H1 (cell line): ENCODE measurements around the gene SLC8A1. TPM values are rescaled to one million over a fixed set of nuclear protein-coding genes. Genes with fewer than 3 reads are reported as not detected.

Experiments used
- CTCF ChIA-PET: fragments of 300-600 bp; sonication (Branson Sonifier 250); formaldehyde crosslinking; loops from one replicate; lab custom pipeline; 2021; ENCODE audit not compliant: partially characterized antibody; lab: Charles Lee
- POLR2A ChIA-PET: fragments of 300-600 bp; sonication (Branson Sonifier 250); formaldehyde crosslinking; loops from one replicate; lab custom pipeline; 2021; ENCODE audit warnings: inconsistent platforms; ENCODE audit not compliant: partially characterized antibody; lab: Charles Lee
- DNase-seq, 2 experiments: peaks; one replicate each; pipeline versions ENCODE4 v3.0.0 to v3.0.0-alpha.2; 2010 to 2022; ENCODE audit warnings: low spot score in 2 of 2, low read depth in 1 of 2, mixed read lengths in 1 of 2
- FAIRE-seq: peaks from 2 replicates; lab custom pipeline; 2011; peaks lifted over from hg19 to GRCh38; lab: Jason Lieb, UNC
- H2AFZ ChIP-seq: 2 replicates; pipeline ENCODE4 v1.8.1; 2012; ENCODE audit warnings: low read length, inconsistent platforms
- H2AK5ac ChIP-seq: 2 replicates; pipeline ENCODE4 v1.6.1; 2013; ENCODE audit warnings: low read depth, low read length
- H2BK120ac ChIP-seq: replicated peaks from 2 replicates; pipeline ENCODE3; 2013; ENCODE audit warnings: low read depth, low read length, inconsistent platforms
- H2BK12ac ChIP-seq: 2 replicates; pipeline ENCODE4 v1.6.1; 2013; ENCODE audit warnings: low read depth, low read length
- H2BK15ac ChIP-seq: 2 replicates; pipeline ENCODE4 v1.6.1; 2013; ENCODE audit warnings: low read length
- H2BK20ac ChIP-seq: 2 replicates; pipeline ENCODE4 v1.6.1; 2013; ENCODE audit warnings: low read length
- H2BK5ac ChIP-seq: 2 replicates; pipeline ENCODE4 v1.6.1; 2013; ENCODE audit warnings: low read depth, low read length
- H3K14ac ChIP-seq: 2 replicates; pipeline ENCODE4 v1.6.1; 2013; ENCODE audit warnings: inconsistent platforms; ENCODE audit not compliant: insufficient read length
- H3K18ac ChIP-seq: 2 replicates; pipeline ENCODE4 v1.6.1; 2013; ENCODE audit warnings: low read length; ENCODE audit errors: extremely low read depth
- H3K23ac ChIP-seq: 2 replicates; pipeline ENCODE4 v1.6.1; 2013; ENCODE audit warnings: inconsistent platforms; ENCODE audit not compliant: insufficient read length
- H3K23me2 ChIP-seq: 2 replicates; pipeline ENCODE4 v1.6.1; 2013; ENCODE audit warnings: low read depth, low read length
- H3K27ac ChIP-seq: 2 replicates; pipeline ENCODE4 v1.6.1; 2011; ENCODE audit warnings: low read depth, low read length, inconsistent platforms
- H3K27me3 ChIP-seq, 4 experiments: replicated peaks in 1 of 4; 1 replicate in 1 of 4; 2 replicates in 3 of 4; pipeline versions ENCODE4 v1.6.1 to v1.8.1; 2011 to 2013; ENCODE audit warnings: low read length in 3 of 4, mild to moderate bottlenecking in 3 of 4, inconsistent platforms in 2 of 4, mixed read lengths in 2 of 4, moderate library complexity in 1 of 4; ENCODE audit not compliant: control insufficient read depth in 3 of 4, insufficient read depth in 3 of 4; ENCODE audit errors: extremely low read depth in 1 of 4
- H3K36me3 ChIP-seq, 4 experiments: 2 replicates each; pipeline versions ENCODE4 v1.6.1 to v1.8.1; 2011 to 2013; ENCODE audit warnings: mild to moderate bottlenecking in 4 of 4, low read length in 3 of 4, moderate library complexity in 2 of 4, control low read depth in 1 of 4, inconsistent platforms in 1 of 4; ENCODE audit not compliant: insufficient read depth in 4 of 4, control insufficient read depth in 2 of 4
- H3K4ac ChIP-seq: replicated peaks from 2 replicates; pipeline ENCODE3; 2013; ENCODE audit warnings: low read length, low read depth, mixed read lengths, inconsistent platforms; ENCODE audit not compliant: insufficient read length
- H3K4me1 ChIP-seq, 4 experiments: replicated peaks in 1 of 4; 1 replicate in 1 of 4; 2 replicates in 3 of 4; pipeline versions ENCODE4 v1.6.1 to v1.8.1; 2011 to 2013; ENCODE audit warnings: low read length in 3 of 4, inconsistent platforms in 2 of 4, mixed read lengths in 1 of 4; ENCODE audit not compliant: insufficient read depth in 4 of 4, control insufficient read depth in 3 of 4
- H3K4me2 ChIP-seq, 2 experiments: 2 replicates each; pipeline versions ENCODE4 v1.6.1 to v1.8.1; 2011 to 2013; ENCODE audit warnings: low read depth in 2 of 2, low read length in 2 of 2, control low read depth in 1 of 2, inconsistent platforms in 1 of 2, mild to moderate bottlenecking in 1 of 2; ENCODE audit not compliant: insufficient read depth in 1 of 2
- H3K4me3 ChIP-seq, 4 experiments: fragments of 200-600, 300-600 bp in 1 of 4; sonication (generic), shearing (Covaris generic), sonication (Bioruptor Twin) in 1 of 4; 2 replicates each; pipeline versions ENCODE4 v1.5.1 to v1.8.1; 2011 to 2016; ENCODE audit warnings: low read length in 4 of 4, low read depth in 3 of 4, control low read depth in 2 of 4, inconsistent platforms in 2 of 4, mild to moderate bottlenecking in 2 of 4, mixed read lengths in 1 of 4, moderate library complexity in 1 of 4; ENCODE audit not compliant: insufficient read depth in 2 of 4; ENCODE audit errors: extremely low read depth in 1 of 4
- H3K56ac ChIP-seq: replicated peaks from 2 replicates; pipeline ENCODE3; 2013; ENCODE audit warnings: low read depth, mild to moderate bottlenecking, mixed read lengths, low read length, inconsistent platforms; ENCODE audit not compliant: insufficient read length
- H3K79me1 ChIP-seq: 2 replicates; pipeline ENCODE4 v1.6.1; 2013; ENCODE audit warnings: low read depth, low read length, control low read depth
- H3K79me2 ChIP-seq, 2 experiments: 2 replicates each; pipeline versions ENCODE4 v1.6.1 to v1.8.1; 2012 to 2013; ENCODE audit warnings: low read length in 2 of 2, mild to moderate bottlenecking in 2 of 2, inconsistent platforms in 1 of 2; ENCODE audit not compliant: insufficient read depth in 2 of 2, control insufficient read depth in 1 of 2
- H3K9ac ChIP-seq, 4 experiments: replicated peaks in 1 of 4; 1 replicate in 1 of 4; 2 replicates in 3 of 4; pipeline versions ENCODE4 v1.6.1 to v1.8.1; 2011 to 2013; ENCODE audit warnings: low read depth in 3 of 4, low read length in 3 of 4, control low read depth in 2 of 4, mild to moderate bottlenecking in 2 of 4, moderate library complexity in 2 of 4, inconsistent platforms in 1 of 4; ENCODE audit errors: extremely low read depth in 1 of 4
- H3K9me3 ChIP-seq, 2 experiments: 2 replicates each; pipeline versions ENCODE4 v1.6.1 to v1.8.1; 2012 to 2013; ENCODE audit warnings: mild to moderate bottlenecking in 2 of 2, moderate library complexity in 2 of 2, control low read depth in 1 of 2, inconsistent platforms in 1 of 2, low read depth in 1 of 2, low read length in 1 of 2, mixed read lengths in 1 of 2; ENCODE audit not compliant: insufficient read depth in 2 of 2
- H4K20me1 ChIP-seq, 2 experiments: replicated peaks in 1 of 2; 2 replicates each; pipeline versions ENCODE3 to v1.8.1; 2011 to 2013; ENCODE audit warnings: inconsistent platforms in 2 of 2, low read length in 2 of 2, mild to moderate bottlenecking in 1 of 2; ENCODE audit not compliant: insufficient read depth in 2 of 2, control insufficient read depth in 1 of 2
- H4K5ac ChIP-seq: 2 replicates; pipeline ENCODE4 v1.6.1; 2013; ENCODE audit warnings: low read length, low read depth, mixed read lengths, inconsistent platforms; ENCODE audit not compliant: insufficient read length
- H4K8ac ChIP-seq: 2 replicates; pipeline ENCODE4 v1.8.0; 2013; ENCODE audit warnings: mild to moderate bottlenecking, moderate library complexity, low read length, inconsistent platforms; ENCODE audit not compliant: insufficient read depth; ENCODE audit errors: extremely low read depth
- H4K91ac ChIP-seq: replicated peaks from 2 replicates; pipeline ENCODE3; 2013; ENCODE audit warnings: low read length, mixed read lengths, inconsistent platforms; ENCODE audit not compliant: insufficient read length
- CEBPB ChIP-seq: IDR thresholded peaks from 2 replicates; pipeline ENCODE4 v1.6.1; 2012; ENCODE audit warnings: low read depth, low read length
- CHD2 ChIP-seq: IDR thresholded peaks from 2 replicates; pipeline ENCODE4 v1.6.1; 2012; ENCODE audit warnings: low read length, improper control_type of control experiment
- GABPA ChIP-seq: IDR thresholded peaks from 2 replicates; pipeline ENCODE4 v1.6.1; 2011; ENCODE audit warnings: mild to moderate bottlenecking, low read length, moderate library complexity, borderline replicate concordance; ENCODE audit not compliant: insufficient read depth
- HDAC6 ChIP-seq: IDR thresholded peaks from one replicate; pipeline ENCODE4 v1.7.1; 2012; ENCODE audit warnings: low read depth, mild to moderate bottlenecking, inconsistent platforms, low read length, moderate library complexity
- RXRA ChIP-seq: IDR thresholded peaks from 2 replicates; pipeline ENCODE4 v1.6.1; 2011; ENCODE audit warnings: low read depth, mild to moderate bottlenecking, low read length, moderate library complexity; ENCODE audit not compliant: insufficient read depth
- SAP30 ChIP-seq: fragments of 300-600 bp; sonication (generic); IDR thresholded peaks from 2 replicates; pipeline ENCODE4 v1.7.1; 2012; ENCODE audit warnings: low read length, moderate library complexity, mild to moderate bottlenecking, inconsistent platforms; ENCODE audit not compliant: insufficient read depth, insufficient replicate concordance
- SP1 ChIP-seq: IDR thresholded peaks from 2 replicates; pipeline ENCODE4 v1.6.1; 2011; ENCODE audit warnings: low read depth, low read length
- SP2 ChIP-seq: IDR thresholded peaks from 2 replicates; pipeline ENCODE4 v1.6.1; 2012; ENCODE audit warnings: mild to moderate bottlenecking, low read length, inconsistent platforms
- SUZ12 ChIP-seq: fragments of 200-600 bp; sonication (generic); IDR thresholded peaks from 2 replicates; pipeline ENCODE4 v1.6.1; 2012; ENCODE audit warnings: mild to moderate bottlenecking, inconsistent platforms, low read length, moderate library complexity, mixed read lengths
- TAF7 ChIP-seq: optimal IDR thresholded peaks from 2 replicates; pipeline ENCODE3; 2011; ENCODE audit warnings: low read depth, mild to moderate bottlenecking, inconsistent platforms, low read length, moderate library complexity, borderline replicate concordance
- TBP ChIP-seq: IDR thresholded peaks from 2 replicates; pipeline ENCODE4 v1.6.1; 2011; ENCODE audit warnings: low read depth, low read length, improper control_type of control experiment
- USF2 ChIP-seq: IDR thresholded peaks from 2 replicates; pipeline ENCODE4 v1.6.1; 2011; ENCODE audit warnings: low read length, improper control_type of control experiment
- WGBS, 2 experiments: shearing (Covaris generic) in 1 of 2; methylation state at CpG; one replicate each; pipeline versions ENCODE4 v1.1.6 to v1.1.7; 2013 to 2015; ENCODE audit warnings: low lambda C conversion rate in 2 of 2, mixed read lengths in 2 of 2, inconsistent platforms in 1 of 2, low coverage in 1 of 2, missing lambda C conversion rate in 1 of 2; ENCODE audit not compliant: insufficient replicate concordance in 2 of 2, insufficient coverage in 1 of 2, insufficient read length in 1 of 2; ENCODE audit errors: extremely low coverage in 1 of 2, missing lambda C conversion rate in 1 of 2; 5-methylcytosine and 5-hydroxymethylcytosine counted together
- polyA plus RNA-seq, 7 experiments: library from polyadenylated mRNA; depleted of rRNA in 3 of 7; stranded (reverse) in 5 of 7; unstranded in 2 of 7; fragments of >200 nt in 5 of 7; fragments of 200-250 nt in 2 of 7; gene quantifications; 1 replicate in 5 of 7; 2 replicates in 1 of 7; 4 replicates in 1 of 7; pipeline versions ENCODE4 v1.2.1 to v1.2.3, GENCODE V29; 2011 to 2013; ENCODE audit warnings: missing spikeins in 2 of 7, mixed read lengths in 2 of 7
- total RNA-seq: library from RNA; stranded (reverse); fragmentation: NEBNext Ultra II Directional; extraction: Animal tissue kit (Norgen Biotek cat#: 25700); gene quantifications from 2 replicates; pipeline ENCODE4 v1.2.1, GENCODE V29; 2021

SLC8A1 gene
- total and polyA plus RNA-seq, 2 of the 8 experiments (the other 6 are each of a cell fraction or from before 2014, with no cell fraction given) = 0.68 to 3.6 TPM

DNA sequence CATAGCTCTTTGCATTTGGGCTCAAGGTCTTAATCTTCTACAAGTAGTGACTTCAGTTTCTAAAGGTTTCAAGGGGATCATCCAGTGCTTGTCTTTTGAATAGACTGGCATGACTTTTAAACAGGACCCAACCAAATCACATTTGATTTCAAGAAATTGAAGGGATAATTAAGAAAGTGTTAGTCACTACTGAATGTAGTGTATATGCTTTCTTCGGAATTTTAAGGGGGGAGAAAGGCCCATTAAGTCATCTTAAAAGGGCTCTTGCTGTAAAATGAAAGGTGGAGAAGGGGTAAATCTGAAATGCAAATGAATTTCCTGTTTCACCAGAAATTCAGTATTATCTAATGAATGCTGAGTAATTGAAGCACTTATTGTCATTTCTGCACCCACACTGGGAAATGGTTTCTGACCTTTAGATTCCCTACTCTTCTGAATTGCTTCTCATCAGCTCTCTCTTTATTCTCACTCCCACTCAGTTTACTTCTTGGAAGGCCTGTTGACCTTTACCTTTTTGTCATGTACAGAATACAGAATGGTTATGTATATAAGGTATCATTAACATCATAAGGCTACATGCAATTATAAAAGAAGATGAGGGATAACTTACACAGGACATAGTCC is 241.4 kb downstream of the SLC8A1 start:
- DNase-seq = no peak
- H3K79me2 ChIP-seq = no peaks in the 10 kb centered on the region
- no peak overlapping the region for H3K4ac ChIP-seq
- no peak overlapping the region for H2AK5ac ChIP-seq
- H2BK12ac ChIP-seq = no peak overlapping the region
- H3K9me3 ChIP-seq = no peaks in the 10 kb centered on the region
- H3K4me2 ChIP-seq = peak overlapping the region in 1 of 2 experiments; percentile 27; a peak in 3 of 4 replicates
- H3K27me3 ChIP-seq = no peaks in the 10 kb centered on the region
- no peak overlapping the region for H4K91ac ChIP-seq
- H4K8ac ChIP-seq = no peak overlapping the region
- no peaks in the 10 kb centered on the region for H3K79me1 ChIP-seq
- H3K9ac ChIP-seq = no peak overlapping the region
- H3K23ac ChIP-seq = no peak overlapping the region
- H2BK120ac ChIP-seq = no peak overlapping the region
- 39% methylated on average over 1 of the region's 1 CpG; no CpG with 5 or more reads in 1 of the 2 experiments for WGBS, 2 experiments
- no peak overlapping the region for H2BK15ac ChIP-seq
- ChIA-PET CTCF (interaction anchor here (0.7 kb wide), 1 partner anchor 46 kb away, joined by 5 read pairs; no protein-coding TSS in a partner anchor), POLR2A (no interaction called here)
- no peaks in the 10 kb centered on the region for H3K36me3 ChIP-seq
- H3K56ac ChIP-seq = no peak overlapping the region
- no peaks in the 10 kb centered on the region for H4K20me1 ChIP-seq
- H3K18ac ChIP-seq = no peak overlapping the region
- H4K5ac ChIP-seq = no peak overlapping the region
- no peak overlapping the region for H2BK20ac ChIP-seq
- no peak overlapping the region for H3K14ac ChIP-seq
- no peak overlapping the region for H2AFZ ChIP-seq
- 0 out of 8 replicates have a peak overlapping the region, but pooled peaks of 1 of the 4 experiments have one; percentile 4 for H3K4me3 ChIP-seq
- peaks cover 0 to 8% (median 3%) of the 10 kb centered on the region in 4 experiments; a peak in 3 of 7 replicates for H3K4me1 ChIP-seq
- no peak overlapping the region for H3K27ac ChIP-seq
- FAIRE-seq = no peak
- no peaks in the 10 kb centered on the region for H3K23me2 ChIP-seq
- no peak overlapping the region for H2BK5ac ChIP-seq
- no peak for TF ChIP-seq HDAC6
- no peak for TF ChIP-seq SAP30
- TF ChIP-seq CHD2 = no peak
- no peak for TF ChIP-seq SP1
- no peak for TF ChIP-seq CEBPB
- TF ChIP-seq SP2 = no peak
- no peak for TF ChIP-seq TBP
- TF ChIP-seq RXRA = no peak
- no peak for TF ChIP-seq USF2
- TF ChIP-seq GABPA = no peak
- TF ChIP-seq TAF7 = no peak
- TF ChIP-seq SUZ12 = no peak
